ENCODE measurements around the gene LHFPL5.

DNA sequence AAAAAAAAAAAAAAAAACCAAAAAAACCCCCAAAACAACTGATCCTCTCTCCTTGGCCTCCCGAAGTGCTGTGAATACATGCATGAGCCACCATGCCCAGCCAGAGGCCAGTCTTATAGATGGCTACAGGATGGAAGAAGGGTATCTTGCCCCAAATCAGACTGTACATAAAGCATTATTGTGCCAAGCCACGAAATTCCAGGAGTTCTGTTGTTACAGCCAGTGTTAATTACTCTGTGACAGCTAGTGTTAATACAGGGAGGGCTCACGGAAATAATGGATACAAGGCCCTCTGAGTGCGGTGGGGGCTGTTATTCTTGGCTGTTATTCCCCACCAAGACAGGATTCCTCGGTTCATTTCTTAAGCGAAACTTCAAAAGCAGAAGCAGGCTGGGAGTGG lies 30.1 kb upstream of the LHFPL5 start:
- TF ChIP-seq, protein P1, sequence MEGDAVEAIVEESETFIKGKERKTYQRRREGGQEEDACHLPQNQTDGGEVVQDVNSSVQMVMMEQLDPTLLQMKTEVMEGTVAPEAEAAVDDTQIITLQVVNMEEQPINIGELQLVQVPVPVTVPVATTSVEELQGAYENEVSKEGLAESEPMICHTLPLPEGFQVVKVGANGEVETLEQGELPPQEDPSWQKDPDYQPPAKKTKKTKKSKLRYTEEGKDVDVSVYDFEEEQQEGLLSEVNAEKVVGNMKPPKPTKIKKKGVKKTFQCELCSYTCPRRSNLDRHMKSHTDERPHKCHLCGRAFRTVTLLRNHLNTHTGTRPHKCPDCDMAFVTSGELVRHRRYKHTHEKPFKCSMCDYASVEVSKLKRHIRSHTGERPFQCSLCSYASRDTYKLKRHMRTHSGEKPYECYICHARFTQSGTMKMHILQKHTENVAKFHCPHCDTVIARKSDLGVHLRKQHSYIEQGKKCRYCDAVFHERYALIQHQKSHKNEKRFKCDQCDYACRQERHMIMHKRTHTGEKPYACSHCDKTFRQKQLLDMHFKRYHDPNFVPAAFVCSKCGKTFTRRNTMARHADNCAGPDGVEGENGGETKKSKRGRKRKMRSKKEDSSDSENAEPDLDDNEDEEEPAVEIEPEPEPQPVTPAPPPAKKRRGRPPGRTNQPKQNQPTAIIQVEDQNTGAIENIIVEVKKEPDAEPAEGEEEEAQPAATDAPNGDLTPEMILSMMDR (optimal IDR thresholded peaks at IDR 0.05 in 1 of 3, IDR thresholded peaks at IDR 0.05 in 1 of 3, conservative IDR thresholded peaks at IDR 0.05 in 1 of 3; ENCODE audit: extremely low read depth in 1 of 3, insufficient read depth in 2 of 3, low read length in 3 of 3), result no peak
- no peak for TF ChIP-seq EZH2 (IDR thresholded peaks at IDR 0.05; ENCODE audit: low read length)

Measured in keratinocyte (primary cell).